ENCODE measurements around the gene LRRC45.

Gene LRRC45

GRCh38 chr17:82072827-82073226, 49.7 kb downstream of the LRRC45 start:
- Histone ChIP-seq H3K27ac (replicated peaks) (no peak overlapping the region), H3K27me3 (ENCODE audit: insufficient read depth, poor library complexity, severe bottlenecking) (no peaks in the 10 kb centered on the region), H3K4me3 (replicated peaks; ENCODE audit: insufficient read depth, low read length) (no peak overlapping the region)
- DNase-seq (ENCODE audit: low read depth in 1 of 2, low spot score in 1 of 2), result no peak
- TF ChIP-seq REST (IDR thresholded peaks at IDR 0.05; ENCODE audit: insufficient replicate concordance, low read depth), result no peak
- TF ChIP-seq GABPA (IDR thresholded peaks at IDR 0.05; ENCODE audit: low read depth), result no peak
- TF ChIP-seq POLR2AphosphoS5 (IDR thresholded peaks at IDR 0.05; ENCODE audit: low read depth), result no peak
- TF ChIP-seq SPI1 (IDR thresholded peaks at IDR 0.05; ENCODE audit: borderline replicate concordance, low read depth), result no peak
- no peak for TF ChIP-seq CTCF (IDR thresholded peaks at IDR 0.05; ENCODE audit: insufficient read depth, low read length)

- DNase-seq (ENCODE audit: low read depth in 1 of 2, low spot score in 1 of 2), result no peak
- Histone ChIP-seq H3K4me3 (replicated peaks; ENCODE audit: insufficient read depth, low read length) (no peak overlapping the region), H3K27ac (replicated peaks) (no peak overlapping the region), H3K27me3 (ENCODE audit: insufficient read depth, poor library complexity, severe bottlenecking) (no peaks in the 10 kb centered on the region)
- TF ChIP-seq REST (IDR thresholded peaks at IDR 0.05; ENCODE audit: insufficient replicate concordance, low read depth), result no peak
Measured at GRCh38 chr17:82073446-82073845, 50.3 kb downstream of the LRRC45 start.

- H3K4me3 ChIP-seq (replicated peaks; ENCODE audit: insufficient read depth, low read length), result no peak overlapping the region
- H3K27me3 ChIP-seq (ENCODE audit: insufficient read depth, poor library complexity, severe bottlenecking), result no peaks in the 10 kb centered on the region
- no peak for DNase-seq (ENCODE audit: low read depth in 1 of 2, low spot score in 1 of 2)
- H3K27ac ChIP-seq (replicated peaks), result no peak overlapping the region
- TF ChIP-seq POLR2AphosphoS5 (IDR thresholded peaks at IDR 0.05; ENCODE audit: low read depth) (peak; percentile 5; the same call in 1 of the 2 replicates), SPI1 (IDR thresholded peaks at IDR 0.05; ENCODE audit: borderline replicate concordance, low read depth) (no peak), REST (IDR thresholded peaks at IDR 0.05; ENCODE audit: insufficient replicate concordance, low read depth) (no peak), GABPA (IDR thresholded peaks at IDR 0.05; ENCODE audit: low read depth) (no peak)
Measured at GRCh38 chr17:82076018-82076784, 53.1 kb downstream of the LRRC45 start.

- DNase-seq (ENCODE audit: low read depth in 1 of 2, low spot score in 1 of 2), result no peak
- TF ChIP-seq GABPA (IDR thresholded peaks at IDR 0.05; ENCODE audit: low read depth), result no peak
- no peak for TF ChIP-seq SPI1 (IDR thresholded peaks at IDR 0.05; ENCODE audit: borderline replicate concordance, low read depth)
- peak; percentile 9; the same call in 1 of the 2 replicates for TF ChIP-seq POLR2AphosphoS5 (IDR thresholded peaks at IDR 0.05; ENCODE audit: low read depth)
- H3K27ac ChIP-seq (replicated peaks), result no peak overlapping the region
- H3K27me3 ChIP-seq (ENCODE audit: insufficient read depth, poor library complexity, severe bottlenecking), result no peaks in the 10 kb centered on the region
- no peak overlapping the region for H3K4me3 ChIP-seq (replicated peaks; ENCODE audit: insufficient read depth, low read length)
Measured at GRCh38 chr17:82076785-82077591, 53.9 kb downstream of the LRRC45 start.

Data from HL-60 (cell line).